COLO829 (cell line): ENCODE data around the gene FUT9.

Experiments
- DNase-seq: peaks from one replicate; pipeline ENCODE4 v3.0.0; 2012; ENCODE audit warnings: low spot score

FUT9 gene

DNA sequence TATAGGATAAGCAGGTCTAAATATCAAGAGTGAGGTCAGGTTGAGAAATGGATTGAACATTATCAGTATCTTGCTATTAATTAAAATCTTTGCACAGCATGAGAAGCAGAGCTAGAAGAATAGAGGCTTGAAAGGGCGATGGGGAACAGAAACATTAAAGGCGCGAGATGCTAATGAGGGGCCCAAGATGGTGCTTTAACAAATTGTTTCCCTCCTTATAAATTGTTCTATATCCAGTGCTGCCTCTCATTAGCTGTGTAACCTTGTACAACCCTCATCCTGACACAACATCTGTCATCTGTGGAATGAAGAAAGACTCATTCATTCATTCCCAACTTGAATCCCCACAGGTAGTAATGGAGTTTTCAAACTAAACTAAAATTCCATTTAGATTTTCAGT is 57.8 kb downstream of the FUT9 start:
- no peak for DNase-seq

DNA sequence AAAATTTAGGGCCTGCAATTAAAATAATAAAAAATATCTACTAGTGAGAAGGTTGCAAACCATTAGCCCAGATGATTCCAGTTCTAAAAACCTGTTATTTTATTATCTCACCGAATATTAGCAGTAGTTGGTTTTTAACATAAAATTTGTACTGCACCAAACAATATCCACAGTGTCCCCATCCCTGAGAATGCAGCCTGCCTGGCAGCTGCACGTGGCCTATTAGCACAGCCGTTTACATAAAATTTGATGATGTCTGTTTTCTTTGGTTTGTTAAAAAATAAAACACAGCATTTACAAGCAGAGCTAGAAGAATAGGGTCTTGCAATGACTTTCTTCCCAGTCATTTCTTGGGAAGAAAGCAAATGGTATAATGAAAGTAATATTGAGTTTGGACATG is 58.2 kb downstream of the FUT9 start:
- DNase-seq: no peak

DNA sequence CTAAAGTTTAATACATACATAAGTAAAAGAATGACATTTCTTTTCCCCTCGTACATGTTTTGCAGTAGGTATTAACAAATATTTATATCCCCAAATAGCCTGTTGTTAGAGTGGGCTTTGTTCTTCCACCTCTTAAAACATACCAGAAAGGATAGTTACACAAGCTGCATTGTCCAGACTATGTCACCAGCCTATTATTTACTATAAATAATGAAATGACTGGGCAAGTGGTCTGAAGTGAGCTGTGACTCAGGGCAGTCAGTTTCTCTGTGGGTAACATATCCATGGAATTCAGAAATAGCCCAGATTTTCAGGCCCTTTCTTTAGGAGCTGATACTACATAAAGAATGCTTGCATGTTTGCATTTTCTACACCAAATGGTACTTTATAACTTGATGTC is 60.1 kb downstream of the FUT9 start:
- DNase-seq: no peak

DNA sequence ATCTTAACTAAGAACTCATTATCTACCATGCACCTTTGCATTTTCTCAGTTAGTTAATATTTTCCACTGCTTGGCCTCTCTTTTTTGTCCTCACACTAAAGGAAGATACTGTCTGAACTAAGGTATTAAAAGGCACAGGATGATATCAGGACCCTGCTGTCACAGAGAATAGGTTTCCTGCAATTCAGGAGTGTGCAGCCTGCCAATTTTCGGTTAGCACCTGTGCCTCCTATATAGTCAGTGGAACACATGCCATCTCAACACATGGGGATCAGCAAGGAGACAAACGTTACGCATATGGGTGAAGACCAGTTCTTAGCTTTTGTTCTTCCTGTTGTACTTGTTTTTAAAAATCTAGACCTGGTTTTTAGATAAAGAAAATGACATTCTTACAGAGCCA is 71.0 kb downstream of the FUT9 start:
- DNase-seq: no peak

DNA sequence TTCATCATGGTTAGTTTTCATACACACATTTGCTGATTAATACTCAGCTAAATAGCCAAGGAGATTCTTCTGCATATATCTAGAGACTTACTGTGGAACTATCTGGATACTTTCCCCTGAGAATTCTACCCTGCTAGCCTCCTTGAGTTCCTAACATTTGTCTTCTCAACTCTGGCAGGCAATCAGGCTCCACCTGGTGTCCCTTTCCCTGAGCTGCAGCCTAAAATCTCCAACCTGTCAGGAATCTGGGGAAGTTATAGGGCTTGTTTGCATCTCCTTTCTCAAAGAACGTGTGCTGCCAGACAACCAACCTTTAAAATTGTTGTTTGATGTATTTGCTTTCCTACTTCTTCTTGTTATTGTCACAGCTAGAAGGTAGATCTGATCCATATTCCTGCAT is 73.4 kb downstream of the FUT9 start:
- no peak for DNase-seq

DNA sequence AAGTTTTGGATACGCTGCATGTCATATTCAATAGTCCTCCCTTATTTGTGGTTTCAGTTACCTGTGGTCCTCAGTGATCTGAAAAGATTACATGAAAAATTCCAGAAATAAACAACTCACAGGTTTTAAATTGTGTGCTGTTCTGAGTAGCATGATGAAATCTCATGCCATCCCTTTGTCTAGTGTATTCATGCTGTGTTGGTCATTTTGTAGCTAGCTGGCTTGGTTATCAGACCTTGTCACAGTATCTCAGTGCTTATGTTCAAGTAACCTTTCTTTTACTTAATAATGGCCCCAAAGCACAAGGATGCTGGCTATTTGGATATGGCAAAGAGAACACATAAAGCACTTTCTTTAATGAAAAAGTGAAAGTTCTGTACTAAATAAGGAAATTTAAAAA is 78.3 kb downstream of the FUT9 start:
- no peak for DNase-seq

DNA sequence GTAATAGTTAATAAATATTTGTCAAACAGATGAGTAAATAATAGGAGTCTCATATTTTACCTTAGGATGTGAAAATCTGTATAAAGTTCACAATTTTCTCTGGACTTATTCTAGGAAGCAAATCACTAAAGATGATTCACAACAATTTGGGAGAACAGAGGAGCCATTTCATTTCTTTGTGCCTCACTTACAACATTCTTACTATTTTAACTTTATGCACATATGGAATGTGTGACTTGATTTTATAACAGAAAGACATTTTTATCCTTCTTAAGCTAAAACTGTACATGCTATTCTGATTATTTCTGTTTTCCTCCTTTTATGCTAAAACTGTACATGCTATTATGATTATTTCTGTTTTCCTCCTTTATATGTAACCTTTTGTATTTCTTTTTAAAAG is 83.3 kb downstream of the FUT9 start:
- no peak for DNase-seq

DNA sequence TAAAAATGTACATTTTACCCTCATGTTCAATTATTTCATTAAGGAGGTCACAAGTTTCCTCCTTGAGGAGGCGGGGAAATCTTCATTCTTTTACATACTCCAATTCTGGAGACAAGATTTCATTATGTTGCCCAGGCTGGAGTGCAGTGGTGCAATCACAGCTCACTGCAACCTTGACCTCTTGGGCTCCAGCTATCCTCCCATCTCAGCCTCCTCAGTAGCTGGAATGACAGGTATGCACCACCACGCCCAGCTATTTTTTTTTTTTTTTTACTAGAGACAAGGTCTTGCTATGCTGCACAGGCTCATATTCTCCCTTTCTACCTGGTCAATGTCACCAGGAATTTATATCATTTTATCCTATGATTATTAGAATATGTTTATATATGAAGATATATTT is 85.8 kb downstream of the FUT9 start:
- no peak for DNase-seq

DNA sequence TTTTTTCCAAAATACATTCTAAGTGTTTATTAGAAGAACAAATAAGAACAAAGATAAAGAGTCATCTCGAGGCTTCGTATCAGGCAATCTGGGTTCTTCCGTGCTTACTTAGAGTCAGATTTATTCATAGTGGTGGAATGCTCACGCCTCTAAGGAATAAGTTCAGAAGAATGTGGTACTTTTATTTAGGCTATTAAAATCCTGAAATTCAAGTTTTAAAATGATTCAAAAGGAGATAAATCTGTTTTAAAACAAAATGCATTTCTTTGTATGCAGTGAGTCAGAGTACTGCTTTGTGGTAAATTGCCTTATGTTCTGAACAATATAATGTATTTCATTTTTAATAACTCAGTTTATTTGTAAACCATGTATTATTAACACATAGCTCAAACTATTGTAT is 89.1 kb downstream of the FUT9 start:
- no peak for DNase-seq

DNA sequence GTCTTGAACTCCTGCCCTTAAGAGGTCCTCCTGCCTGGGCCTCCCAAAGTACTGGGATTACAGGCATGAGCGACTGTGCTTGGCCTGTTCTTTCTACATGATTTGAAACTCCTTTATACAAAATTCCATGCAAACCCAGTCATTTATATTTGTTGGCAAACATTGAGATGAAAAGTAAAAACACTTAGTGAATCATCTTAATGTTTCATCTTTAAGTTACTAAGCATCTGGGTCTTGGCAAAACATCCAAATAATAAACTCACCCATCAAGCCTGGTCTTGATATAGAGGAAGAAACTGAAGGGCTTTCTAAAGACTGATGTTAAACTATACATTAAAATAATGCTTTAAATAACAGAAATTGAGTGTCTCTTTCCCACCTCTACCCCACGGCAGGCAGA is 95.1 kb downstream of the FUT9 start:
- no peak for DNase-seq

DNA sequence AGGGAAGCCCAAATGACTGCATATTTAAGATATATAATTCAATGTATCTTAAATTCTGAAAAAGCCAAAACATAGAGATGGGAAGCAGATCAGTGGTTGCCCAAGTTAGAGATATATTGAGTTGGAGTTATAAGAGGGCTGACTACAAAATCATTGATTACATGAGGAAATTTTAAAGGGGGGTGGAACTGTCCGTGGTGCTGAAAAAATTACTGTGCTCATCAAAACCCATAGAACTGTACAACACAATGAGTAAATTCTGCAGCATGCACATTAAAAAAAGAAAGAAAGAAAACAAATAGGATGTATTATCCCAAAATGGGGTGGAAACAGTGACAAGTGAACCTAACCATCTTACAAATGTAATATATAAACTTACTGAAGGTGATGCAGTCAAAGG is 100.9 kb downstream of the FUT9 start:
- DNase-seq: no peak

DNA sequence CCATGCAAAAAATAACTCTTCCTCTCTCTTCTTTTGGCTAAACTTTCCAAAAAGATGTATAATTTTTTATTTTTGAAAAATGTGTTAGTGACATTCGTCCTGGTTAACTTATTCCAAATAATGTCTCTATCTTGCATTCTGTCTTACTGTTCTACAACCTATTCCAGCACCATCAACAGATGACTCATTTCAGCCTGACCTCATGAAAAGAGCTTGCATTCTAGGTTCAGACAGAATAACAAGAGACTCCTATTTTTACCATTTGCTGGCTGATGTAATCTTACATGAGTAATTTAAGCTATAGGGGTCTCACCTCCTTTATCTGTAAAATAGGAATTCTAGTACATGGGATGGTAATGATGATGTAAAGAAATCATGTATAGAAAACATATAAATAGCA is 109.0 kb downstream of the FUT9 start:
- no peak for DNase-seq

DNA sequence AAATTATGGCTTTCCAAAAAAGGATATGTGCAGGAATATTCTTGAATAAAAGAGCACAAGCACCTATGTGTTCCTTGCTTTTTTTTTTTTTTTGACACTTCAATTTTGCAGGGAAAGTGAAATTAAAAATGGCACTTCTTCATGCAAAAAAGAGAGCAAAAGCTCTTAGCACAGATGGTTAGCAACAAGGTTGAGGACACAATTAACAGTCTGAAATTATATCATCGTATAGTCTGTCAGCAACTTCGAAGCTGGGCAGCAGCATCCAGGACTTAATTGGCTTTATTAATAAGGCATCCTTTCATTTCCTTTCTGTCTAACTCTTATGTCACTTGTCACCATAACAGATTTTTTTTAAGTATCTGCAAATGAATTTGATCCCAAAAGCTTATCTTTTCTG is 122.6 kb downstream of the FUT9 start:
- DNase-seq: no peak

DNA sequence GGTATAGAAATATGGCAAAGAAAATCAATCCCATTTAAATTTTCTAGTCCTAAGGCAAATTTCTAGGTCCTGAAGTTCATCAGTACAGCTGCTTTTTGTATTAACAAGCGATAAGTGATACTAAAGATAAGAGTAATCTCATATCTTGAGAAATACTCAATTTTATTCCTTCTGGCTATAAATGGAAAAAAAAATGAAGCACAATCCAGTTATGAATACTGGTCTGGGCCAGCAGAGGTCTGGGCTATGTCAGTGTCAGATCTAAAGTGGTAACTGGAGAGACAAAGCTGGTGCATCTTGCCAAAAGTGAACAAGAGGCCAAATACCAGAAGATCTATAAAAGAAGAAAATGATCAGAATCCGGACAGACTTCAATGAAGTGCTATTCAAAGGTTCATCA is 126.4 kb downstream of the FUT9 start:
- DNase-seq: no peak

DNA sequence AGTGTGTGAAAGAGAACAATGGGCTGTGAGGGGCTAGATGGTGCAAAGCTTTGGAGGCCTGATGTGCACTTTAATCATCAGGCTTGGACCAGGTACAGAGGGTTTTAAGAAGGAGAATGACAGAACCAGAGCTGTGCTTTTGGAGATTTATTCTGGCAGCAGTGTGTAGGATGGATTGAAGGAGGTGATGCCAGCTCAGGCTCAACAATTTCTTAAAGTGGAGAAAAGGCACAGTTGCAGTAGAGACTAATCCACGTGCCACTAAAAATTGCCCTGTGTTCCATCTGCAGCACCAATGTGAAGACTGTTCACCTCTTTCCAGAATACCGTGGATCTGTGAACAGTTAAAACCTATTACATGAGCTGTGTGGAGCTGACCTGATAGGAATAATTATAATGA is 134.7 kb downstream of the FUT9 start:
- no peak for DNase-seq

DNA sequence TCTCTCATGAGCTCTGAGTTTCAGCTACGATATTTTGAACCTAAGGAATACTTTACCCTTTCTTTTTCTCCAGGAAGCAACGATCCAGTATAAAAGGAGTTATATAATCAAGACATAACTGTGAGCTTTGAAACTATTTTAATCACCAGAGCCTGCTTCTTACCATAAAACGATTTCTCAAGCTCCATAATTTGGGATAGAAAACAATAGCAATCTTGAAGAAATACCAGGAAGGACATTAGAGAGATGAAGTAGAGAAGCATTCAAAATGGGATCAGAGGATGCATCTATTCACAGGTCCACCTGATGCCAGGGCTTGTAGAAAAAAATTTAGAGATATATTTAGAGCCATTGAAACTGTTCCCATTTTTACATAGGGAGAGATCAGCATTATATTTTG is 135.9 kb downstream of the FUT9 start:
- DNase-seq: no peak

DNA sequence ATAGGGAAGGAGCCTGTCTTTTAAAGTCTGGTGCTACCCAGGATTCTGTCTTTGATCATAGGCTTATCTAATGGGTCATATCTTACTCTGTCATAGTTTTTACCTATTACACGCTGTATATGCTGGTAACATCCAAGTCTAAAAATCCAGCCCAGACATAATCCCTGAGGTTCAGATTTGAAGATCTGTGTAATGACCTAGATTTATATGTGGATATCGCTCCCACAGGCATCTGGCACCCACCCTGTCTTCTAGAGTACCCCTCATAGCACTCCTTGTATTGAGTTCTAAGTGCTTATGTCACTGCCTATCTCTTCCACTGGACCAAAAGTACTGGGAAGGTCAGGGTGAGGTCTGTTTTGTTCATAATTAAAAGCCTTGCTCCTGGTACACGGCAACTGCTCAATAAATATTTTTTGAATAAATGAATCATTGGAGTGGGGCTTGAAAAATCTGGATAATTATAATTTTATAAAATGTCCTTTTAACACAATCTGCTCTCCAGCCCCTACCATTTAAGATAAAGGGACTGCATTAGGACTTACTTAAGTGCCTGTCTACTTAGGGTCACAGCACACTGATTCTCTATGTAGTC is 136.4 kb downstream of the FUT9 start:
- no peak for DNase-seq

DNA sequence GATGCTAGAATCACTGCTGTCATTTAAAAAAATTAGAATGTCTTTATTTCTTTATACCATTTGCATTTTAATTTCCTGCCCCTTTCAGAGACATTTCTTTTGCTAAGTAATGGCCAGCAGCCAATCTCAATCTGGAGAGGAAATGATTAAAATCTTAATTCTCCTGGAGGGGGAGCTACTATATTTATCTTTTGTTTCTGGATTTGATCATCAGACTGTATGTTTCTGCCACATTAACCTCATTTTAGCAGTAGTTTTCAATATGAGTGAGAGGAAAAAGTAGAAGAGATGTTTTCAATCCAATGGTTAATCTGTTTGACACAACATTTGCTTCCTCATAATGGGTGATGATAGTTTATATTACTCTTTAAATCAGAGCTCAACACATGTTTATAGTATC is 138.0 kb downstream of the FUT9 start:
- no peak for DNase-seq

DNA sequence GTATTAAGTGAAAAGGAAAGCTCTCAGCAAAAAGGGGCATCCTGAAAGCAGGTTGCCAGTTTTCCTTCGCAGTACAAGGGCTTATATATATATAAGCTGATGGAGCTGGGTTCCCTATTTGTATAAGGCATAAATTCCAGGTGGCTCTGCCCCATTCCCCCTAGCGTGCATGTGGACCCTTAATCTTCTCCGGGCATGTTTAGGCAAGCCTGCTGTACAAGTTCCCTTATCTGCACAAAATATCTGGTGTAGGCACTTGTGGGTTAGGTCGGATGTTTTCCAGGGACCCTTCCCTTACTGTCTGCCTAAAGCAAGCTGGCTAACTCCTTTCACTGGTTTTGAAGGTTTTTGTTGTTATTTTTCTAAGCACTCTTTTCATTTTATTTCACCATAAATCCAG is 140.7 kb downstream of the FUT9 start:
- no peak for DNase-seq

DNA sequence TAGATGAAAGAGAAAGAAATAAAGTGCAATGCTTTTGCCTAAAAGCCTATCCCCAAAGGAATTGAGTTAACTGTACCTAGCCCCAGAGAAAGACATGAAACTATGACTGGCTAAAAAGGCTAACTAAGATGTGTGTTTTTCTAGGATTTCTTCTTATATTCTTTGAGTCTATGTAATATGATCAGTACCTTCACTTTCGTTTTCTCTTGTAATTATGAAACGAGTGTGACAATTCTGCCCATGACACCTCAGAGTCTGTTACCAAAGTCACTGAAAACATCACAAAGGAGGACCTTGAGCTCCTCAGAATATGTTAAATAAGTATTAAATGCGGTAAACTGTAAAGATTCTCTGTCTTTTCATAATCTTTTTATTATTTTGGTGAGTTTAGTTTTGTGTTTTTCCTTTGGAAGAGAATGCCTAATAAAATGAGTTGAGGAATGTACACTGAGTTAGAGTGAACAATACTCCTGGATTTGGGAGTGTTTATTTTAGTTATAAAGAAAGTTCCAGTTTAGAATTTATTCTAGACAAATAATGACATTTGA is 141.3 kb downstream of the FUT9 start:
- no peak for DNase-seq

DNA sequence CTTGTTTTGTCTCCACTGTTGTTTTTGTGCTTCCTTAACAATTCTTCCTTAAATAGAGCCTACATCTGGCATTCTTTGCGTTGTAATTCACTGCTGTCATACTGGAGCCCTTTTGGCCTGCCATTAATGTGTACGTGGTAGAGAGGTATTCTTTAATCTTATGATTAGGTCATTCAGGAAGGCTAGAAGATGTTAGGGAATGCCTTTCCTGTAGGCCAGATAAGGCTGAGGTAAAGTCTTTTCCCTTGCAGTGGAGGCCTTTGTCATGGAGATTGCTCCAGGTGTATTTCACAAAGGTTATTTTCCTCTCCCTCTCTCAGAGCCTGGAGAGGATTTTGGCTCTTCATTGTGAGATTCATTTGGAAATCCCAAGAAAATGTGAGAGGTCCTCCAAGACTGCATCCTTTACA is 146.9 kb downstream of the FUT9 start:
- DNase-seq: no peak

DNA sequence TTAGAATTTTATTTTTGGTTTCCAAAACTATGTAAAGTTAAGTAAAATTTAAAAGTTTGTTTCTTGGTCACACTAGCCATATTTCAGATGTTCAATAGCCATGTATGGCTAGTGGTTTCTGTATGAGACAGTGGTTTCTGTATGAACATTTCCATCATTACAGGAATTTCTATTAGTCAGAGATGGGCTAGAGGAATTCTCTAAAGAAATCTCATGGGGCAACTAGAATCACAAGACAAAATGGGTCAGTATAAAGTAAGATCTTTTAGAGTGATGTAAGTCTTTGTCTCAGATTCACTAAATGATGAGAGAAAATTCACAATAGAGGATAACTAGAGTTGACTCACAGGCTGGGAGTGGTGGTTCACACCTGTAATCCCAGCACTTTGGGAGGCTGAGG is 149.0 kb downstream of the FUT9 start:
- no peak for DNase-seq

DNA sequence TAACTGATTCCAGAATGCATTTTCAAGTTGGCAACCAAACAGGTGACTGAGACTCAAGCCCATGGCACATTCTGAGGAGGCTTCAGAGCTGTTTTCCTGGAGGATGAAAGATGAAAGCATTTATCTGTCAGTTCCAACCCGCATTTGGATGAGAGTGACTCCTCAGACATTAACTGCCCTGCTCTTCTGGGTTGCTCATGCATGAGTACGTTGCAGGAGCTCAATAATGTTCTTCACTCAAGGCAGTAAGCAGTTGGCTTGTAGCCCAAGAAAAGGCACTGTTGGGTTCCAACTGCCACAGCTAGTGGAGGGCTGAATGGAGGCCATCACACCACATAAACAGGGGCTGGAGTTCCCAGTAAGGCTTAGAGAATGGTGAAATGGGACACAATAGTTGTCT is 155.3 kb downstream of the FUT9 start:
- no peak for DNase-seq

DNA sequence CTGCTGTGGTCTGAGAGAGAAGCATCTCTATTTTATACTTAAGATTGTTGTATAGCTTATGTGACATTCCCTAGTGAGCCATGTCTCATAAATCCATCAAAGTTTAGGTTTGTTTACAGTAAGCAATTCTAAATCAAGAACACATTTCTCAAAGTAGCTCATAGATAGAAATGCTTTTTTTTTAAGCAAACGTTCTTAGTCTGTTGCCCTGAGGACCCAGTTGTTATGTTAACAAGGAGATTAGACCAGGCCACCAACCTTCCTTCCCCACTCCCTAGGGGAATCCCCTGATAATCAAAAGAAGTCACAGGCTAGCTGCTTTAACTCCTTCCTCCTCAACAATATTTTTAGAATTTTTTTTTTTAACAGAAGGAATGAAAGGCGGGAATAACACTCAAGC is 169.0 kb downstream of the FUT9 start:
- DNase-seq: no peak

DNA sequence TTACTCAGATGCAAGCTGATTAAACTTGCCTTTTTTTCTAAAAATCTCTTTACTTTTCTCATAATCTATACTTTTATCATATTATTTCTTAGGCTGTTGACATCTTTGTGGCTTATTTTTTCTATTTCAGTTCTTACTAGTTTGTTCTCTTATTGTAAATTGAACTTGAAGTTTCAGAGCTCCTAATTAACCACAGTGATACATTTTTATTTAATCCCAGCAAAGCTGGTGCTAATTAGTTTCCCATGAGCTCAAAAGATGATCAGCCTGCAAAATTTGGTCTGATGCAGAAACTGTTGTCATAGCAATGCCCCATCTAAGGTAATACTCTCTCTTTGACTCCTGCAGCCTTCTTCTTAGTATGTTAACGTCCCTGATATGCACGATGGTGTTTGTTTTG is 170.3 kb downstream of the FUT9 start:
- DNase-seq: no peak
